Measurements from ENCODE around the gene RPL29. TPM values are rescaled to one million over a fixed set of nuclear protein-coding genes. Genes with fewer than 3 reads are reported as not detected.

Gene RPL29
- total and polyA plus RNA-seq, 2 of the 8 experiments (the other 6 are each of a cell fraction or from before 2014, with no cell fraction given): 1,467 to 2,660 TPM

DNA sequence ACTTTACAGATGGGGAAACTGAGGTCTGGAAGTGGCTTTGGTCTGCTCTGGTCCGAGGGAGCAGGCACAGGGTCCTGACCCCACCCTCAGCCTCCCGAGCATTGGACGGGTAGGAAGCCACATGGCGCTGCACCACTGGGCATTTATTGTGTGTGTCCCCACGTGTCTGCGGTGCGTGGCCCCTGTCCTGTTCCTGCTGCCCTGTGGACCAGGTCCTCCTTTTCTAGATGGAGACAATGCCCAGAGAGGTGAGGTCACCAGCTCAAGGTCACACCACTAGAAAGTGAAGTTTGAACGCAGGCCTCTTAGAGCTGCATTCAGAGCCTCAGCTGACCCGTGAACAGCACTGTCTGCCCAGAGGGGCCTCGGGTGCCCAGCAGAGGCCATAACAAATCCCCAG, 33.8 kb upstream of the RPL29 start:
- H3K4me2 ChIP-seq (ENCODE audit: insufficient read depth in 1 of 2, low read depth in 2 of 2, low read length in 2 of 2): no peak overlapping the region
- H2BK120ac ChIP-seq (replicated peaks; ENCODE audit: low read depth, low read length): no peak overlapping the region
- FAIRE-seq (no peak), DNase-seq (ENCODE audit: low read depth in 1 of 2, low spot score in 2 of 2) (no peak)
- H3K27me3 ChIP-seq (replicated peaks in 1 of 4; ENCODE audit: control insufficient read depth in 3 of 4, extremely low read depth in 1 of 4, insufficient read depth in 3 of 4, low read length in 3 of 4): no peaks in the 10 kb centered on the region
- H3K56ac ChIP-seq (replicated peaks; ENCODE audit: insufficient read length, low read depth, low read length): no peak overlapping the region
- H3K23ac ChIP-seq (ENCODE audit: insufficient read length): no peak overlapping the region
- CTCF ChIA-PET (ENCODE audit: partially characterized antibody): interaction anchor here (0.6 to 9.4 kb wide), 10 partner anchors 10 to 359 kb away, joined by 3 to 124 read pairs (median 8); no protein-coding TSS in a partner anchor
- H3K4ac ChIP-seq (replicated peaks; ENCODE audit: insufficient read length, low read depth, low read length): no peak overlapping the region
- no peak overlapping the region for H3K18ac ChIP-seq (ENCODE audit: extremely low read depth, low read length)
- H2BK5ac ChIP-seq (ENCODE audit: low read depth, low read length): no peak overlapping the region
- no peak overlapping the region for H4K8ac ChIP-seq (ENCODE audit: extremely low read depth, insufficient read depth, low read length)
- no peak overlapping the region for H2AFZ ChIP-seq (ENCODE audit: low read length)
- H3K27ac ChIP-seq (ENCODE audit: low read depth, low read length): no peak overlapping the region
- no peak overlapping the region for H4K5ac ChIP-seq (ENCODE audit: insufficient read length, low read depth, low read length)
- H3K9ac ChIP-seq (replicated peaks in 1 of 4; ENCODE audit: extremely low read depth in 1 of 4, low read depth in 3 of 4, low read length in 3 of 4): no peak overlapping the region
- no peak overlapping the region for H2BK12ac ChIP-seq (ENCODE audit: low read depth, low read length)
- no peak for TF ChIP-seq SUZ12 (IDR thresholded peaks at IDR 0.05; ENCODE audit: low read length)
- TF ChIP-seq, protein P1, sequence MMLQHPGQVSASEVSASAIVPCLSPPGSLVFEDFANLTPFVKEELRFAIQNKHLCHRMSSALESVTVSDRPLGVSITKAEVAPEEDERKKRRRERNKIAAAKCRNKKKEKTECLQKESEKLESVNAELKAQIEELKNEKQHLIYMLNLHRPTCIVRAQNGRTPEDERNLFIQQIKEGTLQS (IDR thresholded peaks at IDR 0.05; ENCODE audit: insufficient read depth, low read depth, low read length): no peak
- no peak overlapping the region for H2BK20ac ChIP-seq (ENCODE audit: low read length)
- no peak overlapping the region for H3K14ac ChIP-seq (ENCODE audit: insufficient read length)
- no peak overlapping the region for H3K4me3 ChIP-seq (ENCODE audit: extremely low read depth in 1 of 4, insufficient read depth in 2 of 4, low read depth in 3 of 4, low read length in 4 of 4)
- H3K23me2 ChIP-seq (ENCODE audit: low read depth, low read length): no peaks in the 10 kb centered on the region
- 88% methylated on average over 10 of the region's 10 CpGs; no CpG with 5 or more reads in 1 of the 2 experiments for WGBS, 2 experiments (ENCODE audit: extremely low coverage in 1 of 2, insufficient coverage in 1 of 2, insufficient read length in 1 of 2, insufficient replicate concordance in 2 of 2, low coverage in 1 of 2, low lambda C conversion rate in 2 of 2, missing lambda C conversion rate in 1 of 2)
- H2AK5ac ChIP-seq (ENCODE audit: low read depth, low read length): no peak overlapping the region
- no peak overlapping the region for H2BK15ac ChIP-seq (ENCODE audit: low read length)
- no peaks in the 10 kb centered on the region for H3K36me3 ChIP-seq (ENCODE audit: control insufficient read depth in 2 of 4, insufficient read depth in 4 of 4, low read length in 3 of 4)
- no peaks in the 10 kb centered on the region for H4K20me1 ChIP-seq (replicated peaks in 1 of 2; ENCODE audit: control insufficient read depth in 1 of 2, insufficient read depth in 2 of 2, low read length in 2 of 2)
- H4K91ac ChIP-seq (replicated peaks; ENCODE audit: insufficient read length, low read length): no peak overlapping the region
- H3K79me1 ChIP-seq (ENCODE audit: low read depth, low read length): no peaks in the 10 kb centered on the region
- POLR2A ChIA-PET (ENCODE audit: partially characterized antibody): interaction anchor here (0.7 to 0.8 kb wide), 2 partner anchors 14 to 16 kb away, joined by 3 read pairs; no protein-coding TSS in a partner anchor
- H3K9me3 ChIP-seq (ENCODE audit: insufficient read depth in 2 of 2, low read depth in 1 of 2, low read length in 1 of 2): no peaks in the 10 kb centered on the region
- H3K4me1 ChIP-seq (replicated peaks in 1 of 4; ENCODE audit: control insufficient read depth in 3 of 4, insufficient read depth in 4 of 4, low read length in 3 of 4): peaks cover 0 to 2% (median 0%) of the 10 kb centered on the region in 4 experiments; a peak in 2 of 7 replicates
- no peaks in the 10 kb centered on the region for H3K79me2 ChIP-seq (ENCODE audit: control insufficient read depth in 1 of 2, insufficient read depth in 2 of 2, low read length in 2 of 2)
